Stimulated activated CD4-positive, alpha-beta T cell treated with anti-CD3 and anti-CD28 coated beads, Interleukin-12 subunit alpha, Interleukin-12 subunit beta, amount 100 ng/mL, for 48 hours (primary cell): ENCODE measurements around the gene SEC24B.
"Not testable (repeated sequence)": the region's sequence is repeated elsewhere in the genome, so short reads cannot be mapped to it uniquely, and the experiment has no call there.

Experiments used
- DNase-seq, 3 donors: peaks; one replicate each; pipeline ENCODE4 v3.0.0-alpha.2; 2020; ENCODE audit warnings: low read depth in 2 of 3, low spot score in 1 of 3

The SEC24B gene

DNA sequence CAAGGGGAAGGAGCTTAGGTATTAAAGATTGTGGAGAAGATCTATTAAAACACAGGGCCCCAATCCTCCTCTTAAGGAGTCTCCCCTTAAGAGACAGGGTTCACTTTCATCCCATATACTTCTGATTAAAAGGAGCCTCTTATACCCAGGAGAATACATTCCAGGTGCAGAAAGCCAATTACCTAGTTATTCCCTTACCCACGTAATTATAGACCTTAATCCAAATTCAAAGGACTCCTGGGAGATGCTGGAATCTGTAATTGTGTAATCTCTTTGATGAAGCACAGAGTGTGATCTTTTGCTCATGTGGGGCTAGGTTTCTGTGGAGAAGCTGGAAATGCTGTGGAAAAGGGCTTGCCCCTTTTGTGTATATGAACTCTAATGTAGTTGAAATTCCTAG, 1.4 kb upstream of the SEC24B start:
- DNase-seq = no peak

DNA sequence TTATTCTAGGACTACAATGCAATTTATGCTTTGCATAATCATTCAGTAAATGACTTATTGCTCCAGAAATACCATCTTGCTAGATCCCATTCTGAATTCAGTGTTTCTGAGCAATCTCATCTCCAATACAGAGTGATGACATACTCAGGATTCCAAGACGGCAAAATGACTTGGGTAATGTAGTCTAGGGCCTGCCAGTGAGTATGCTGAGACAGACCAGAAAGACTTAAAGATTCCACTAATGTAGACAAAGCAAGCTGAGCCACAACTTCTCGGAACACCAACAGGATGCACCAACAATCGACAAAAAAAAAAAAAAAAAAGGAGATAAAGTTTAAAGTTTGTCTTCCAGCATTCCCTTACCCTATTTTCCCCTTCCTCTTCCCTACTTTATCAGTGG, 919 bp upstream of the SEC24B start:
- no peak for DNase-seq

DNA sequence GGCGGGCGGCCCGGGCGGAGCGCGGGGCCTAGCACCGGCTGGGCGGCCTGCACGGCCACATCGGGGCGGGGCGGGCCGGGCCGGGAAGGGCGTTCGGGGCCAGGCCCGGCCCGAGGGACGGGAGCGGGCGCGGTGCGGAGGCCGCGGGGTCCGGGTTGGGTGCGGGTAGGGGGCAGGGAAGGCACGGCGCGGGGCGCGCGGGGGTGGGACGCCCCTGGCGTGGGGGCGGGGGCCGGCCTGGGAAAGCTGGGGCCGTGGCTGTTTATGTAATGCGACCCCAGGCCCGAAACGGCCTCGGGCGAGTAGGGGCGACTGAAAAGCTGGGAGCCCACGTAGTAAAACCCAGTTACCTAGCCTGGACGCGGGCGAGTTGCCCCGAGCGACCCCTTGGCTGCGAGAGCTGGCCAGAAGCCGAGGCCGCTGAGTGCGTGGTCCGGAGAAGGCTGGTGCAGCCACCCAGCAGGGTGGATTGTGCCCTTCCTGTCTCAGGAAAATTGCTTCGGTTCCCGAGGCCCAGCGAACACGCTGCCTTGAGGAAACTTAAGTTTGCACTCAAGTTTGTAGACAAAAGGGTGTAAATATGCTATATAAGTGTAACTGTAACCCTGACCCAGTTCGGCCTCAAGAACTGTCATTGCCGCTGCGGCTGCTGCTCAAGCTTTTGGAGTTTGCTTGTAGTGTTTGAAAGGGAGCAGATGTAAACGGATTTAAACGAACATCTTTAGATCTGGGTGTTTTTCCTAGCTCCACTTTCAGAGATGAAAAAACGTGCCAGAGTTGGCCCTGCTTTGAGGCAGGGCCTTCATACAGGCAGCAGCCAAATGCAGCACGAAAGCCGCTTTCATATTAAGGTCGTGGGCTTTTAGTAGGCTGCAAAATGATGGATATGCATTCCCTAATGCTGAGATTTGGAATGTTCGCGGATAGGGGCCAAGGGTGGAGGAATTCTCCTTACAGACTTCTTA, 674 bp downstream of the SEC24B start:
- DNase-seq = peak in 1 of 3 donors; percentile 5

DNA sequence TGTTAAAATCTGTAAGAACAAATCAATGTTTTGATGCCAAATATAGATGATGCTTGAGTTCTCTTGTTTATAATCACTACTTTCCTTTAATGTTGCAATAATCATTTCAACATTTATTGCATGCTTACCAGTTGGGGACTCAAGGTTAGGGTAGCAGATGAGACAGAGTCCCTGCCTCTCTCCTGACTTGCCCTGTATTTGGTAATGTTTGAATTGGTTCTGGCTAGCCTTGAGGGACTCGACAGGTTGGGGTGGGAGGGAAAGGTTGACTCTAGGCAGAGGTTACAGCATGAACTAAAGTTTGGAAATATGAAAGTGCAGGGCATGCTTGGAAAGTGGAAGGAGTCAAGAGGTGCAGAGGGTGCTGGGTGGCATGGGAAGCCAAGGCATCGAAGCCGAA, 2.0 kb downstream of the SEC24B start:
- DNase-seq = no peak

DNA sequence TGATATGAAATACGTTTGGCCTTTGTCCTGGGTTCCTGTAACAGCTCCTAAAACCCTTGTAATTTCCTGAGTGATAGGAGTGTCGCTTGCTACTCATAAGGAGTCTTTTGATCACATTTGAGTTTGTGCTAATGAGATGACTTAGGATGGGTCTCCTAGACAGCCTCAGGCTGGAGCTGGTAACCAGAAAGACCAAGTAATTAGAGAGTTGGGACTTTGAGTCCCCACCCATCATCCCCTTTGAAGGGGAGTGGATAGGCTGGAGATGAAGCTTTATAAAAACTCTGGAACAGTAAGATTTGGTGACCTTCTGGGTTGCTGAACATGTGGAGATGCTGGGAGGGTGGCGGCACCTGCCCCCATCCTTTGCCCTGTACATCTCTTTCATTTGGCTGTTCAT, 2.9 kb downstream of the SEC24B start:
- DNase-seq = no peak

DNA sequence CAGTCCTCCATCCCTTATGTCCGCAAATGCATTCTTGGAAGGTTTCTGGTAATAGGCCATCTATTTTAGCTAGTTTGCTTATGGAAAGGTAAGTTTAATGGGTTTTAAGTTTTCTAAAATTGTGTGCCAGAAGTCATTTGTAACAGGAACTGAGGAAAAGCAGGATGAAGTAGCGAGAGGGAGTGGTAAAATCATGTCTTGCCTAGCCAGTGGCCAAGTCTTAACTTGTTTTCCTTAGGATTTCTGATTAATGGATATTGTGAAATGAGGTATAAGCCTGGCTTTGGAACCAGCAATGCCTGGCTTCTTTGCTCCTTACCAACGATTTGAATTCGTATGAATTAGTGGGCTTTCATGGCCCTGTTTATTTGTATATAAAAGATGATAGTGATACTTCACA, 7.3 kb downstream of the SEC24B start:
- DNase-seq = no peak

DNA sequence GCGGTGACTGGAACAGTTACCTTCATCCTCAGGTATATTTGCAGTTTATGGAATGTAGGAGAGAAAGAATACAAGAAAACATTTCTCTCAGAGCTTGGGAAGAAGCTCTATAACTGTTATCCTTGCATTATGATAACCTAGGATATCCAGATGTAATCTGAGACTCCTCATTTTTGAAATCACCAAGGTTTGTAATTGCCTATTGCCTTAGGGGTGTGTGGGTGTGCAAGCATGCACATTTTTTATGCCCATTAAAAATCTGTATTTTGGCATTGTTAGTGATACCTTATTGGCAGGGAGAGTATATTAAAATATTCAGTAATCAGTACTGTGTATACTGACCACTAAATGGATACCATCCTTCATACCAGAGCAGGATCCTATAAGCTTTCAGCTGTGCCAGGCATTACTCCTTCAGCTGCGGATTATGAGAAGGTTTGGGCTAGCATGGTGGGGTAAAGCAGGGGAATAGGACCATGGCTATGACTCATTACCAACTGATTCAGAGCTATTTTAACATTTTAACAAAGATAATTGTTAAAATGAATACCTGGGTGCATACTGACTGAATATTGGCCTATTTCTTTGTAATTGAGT, 8.3 kb downstream of the SEC24B start:
- no peak for DNase-seq

DNA sequence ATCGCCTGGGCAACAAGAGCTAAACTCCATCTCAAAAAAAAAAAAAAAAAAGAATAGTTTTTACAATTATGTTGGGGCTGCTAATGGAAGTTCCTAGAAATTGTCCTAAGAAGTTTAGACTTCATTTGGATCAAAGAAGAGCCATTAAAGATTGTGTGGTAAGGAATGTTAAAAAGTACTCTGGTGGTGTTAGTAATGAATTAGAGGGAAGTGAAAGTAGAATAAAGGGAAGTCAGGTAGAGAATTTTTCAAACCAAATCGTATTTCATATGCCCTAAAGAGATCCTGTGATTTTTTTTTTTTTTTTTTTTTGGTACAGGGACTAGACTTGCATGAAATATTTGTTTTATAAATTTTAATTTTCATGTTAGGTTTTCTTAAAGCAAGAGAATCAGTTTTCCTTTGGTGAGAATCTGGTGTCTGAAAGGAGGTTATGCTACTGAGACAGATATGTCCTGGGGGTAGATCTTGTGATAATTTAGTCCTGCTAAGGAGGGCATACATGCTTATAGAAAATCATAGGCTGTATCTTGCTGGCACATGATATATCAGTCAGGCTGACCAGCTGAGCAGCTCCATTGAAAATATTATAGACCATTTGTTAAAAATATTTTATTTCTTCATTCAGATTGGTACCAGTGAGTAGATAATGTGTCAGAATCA, 10.7 kb downstream of the SEC24B start:
- no peak for DNase-seq

DNA sequence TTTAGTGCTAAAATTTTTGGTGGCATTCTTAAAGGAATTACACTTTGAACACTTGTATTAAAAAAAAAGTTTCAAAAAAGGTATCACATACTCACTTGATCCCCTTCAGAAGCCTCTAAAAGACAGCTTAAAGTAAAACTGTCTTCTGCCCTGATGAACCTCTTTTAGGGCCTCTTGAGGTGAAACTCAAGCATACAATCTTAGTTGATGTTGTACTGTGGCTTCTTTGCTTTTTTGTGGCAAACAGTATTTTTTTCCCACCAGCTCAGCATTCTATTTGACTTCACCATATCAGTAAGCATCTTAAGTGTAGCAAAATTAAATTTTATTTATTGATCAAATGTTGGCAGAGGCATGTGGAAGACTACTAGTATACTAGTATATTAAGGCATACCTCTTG, 13.7 kb downstream of the SEC24B start:
- DNase-seq = no peak

DNA sequence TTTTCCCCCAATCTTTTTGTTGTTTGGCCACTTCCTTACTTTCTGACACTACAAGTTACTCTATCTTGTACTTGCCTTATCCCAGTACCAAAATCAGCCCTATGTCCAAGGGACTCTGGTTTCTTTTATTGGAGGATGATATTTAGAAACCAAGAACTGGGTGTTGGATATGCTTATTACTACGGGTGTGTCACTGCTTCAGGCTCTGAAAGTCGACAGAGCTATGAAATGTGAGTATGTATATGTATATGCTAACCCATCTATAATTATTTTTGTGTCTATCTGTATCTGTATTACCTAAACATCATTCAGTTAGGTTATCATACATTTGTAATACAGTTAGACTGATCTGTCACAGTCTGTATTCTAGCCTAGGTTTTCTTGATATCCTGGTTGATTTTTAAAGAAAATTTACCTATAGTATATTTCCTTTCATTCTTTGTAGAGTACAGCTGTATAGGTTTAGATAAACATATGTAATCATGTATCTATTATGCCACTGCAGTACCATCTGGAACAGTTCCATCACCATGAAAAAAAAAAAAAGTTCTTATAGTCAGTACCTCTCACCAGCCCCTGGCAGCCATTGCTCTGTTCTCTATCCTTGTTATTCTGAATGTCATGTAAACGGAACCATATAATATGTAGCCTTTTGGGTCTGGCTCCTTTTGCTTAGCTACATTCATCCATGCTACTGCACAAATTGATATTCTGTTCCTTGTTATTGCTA, 18.1 kb downstream of the SEC24B start:
- no peak for DNase-seq

DNA sequence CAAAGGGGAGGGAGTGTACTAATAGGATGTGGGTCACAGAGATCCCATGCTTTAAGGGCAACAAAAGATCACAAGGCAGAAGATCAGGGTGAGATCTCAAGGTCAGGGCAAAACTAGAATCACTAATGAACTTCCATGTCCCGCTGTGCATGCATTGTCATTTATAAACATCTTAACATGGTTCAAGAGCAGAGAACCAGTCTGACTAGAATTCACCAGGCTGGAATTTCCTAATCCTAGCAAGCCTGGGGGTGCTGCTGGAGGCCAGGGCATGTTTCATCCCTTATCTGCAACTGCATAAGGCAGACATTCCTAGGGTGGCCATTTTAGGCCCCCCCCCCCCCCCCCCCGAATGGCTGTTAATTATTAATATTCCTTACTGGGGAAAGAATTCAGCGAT, 19.5 kb downstream of the SEC24B start:
- not testable (repeated sequence) for DNase-seq

DNA sequence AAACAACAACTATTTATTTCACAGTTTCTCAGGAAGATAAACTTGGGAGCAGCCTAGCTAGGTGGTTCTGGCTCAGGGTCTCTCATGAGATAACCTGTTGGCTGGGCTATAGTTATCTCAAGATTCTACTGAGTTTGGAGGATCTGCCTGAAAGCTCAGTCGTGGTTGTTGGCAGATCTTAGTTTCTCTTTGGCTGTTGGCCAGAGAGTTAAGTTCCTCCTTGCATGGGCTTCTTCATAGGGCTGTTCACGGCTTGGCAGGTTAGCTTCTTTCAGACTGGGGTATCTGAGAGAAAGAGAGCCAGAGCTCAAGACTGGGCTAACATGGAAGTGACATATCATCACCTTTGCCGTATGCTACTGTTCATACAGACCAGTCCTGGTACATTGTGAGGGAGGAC, 28.7 kb downstream of the SEC24B start:
- DNase-seq = no peak

DNA sequence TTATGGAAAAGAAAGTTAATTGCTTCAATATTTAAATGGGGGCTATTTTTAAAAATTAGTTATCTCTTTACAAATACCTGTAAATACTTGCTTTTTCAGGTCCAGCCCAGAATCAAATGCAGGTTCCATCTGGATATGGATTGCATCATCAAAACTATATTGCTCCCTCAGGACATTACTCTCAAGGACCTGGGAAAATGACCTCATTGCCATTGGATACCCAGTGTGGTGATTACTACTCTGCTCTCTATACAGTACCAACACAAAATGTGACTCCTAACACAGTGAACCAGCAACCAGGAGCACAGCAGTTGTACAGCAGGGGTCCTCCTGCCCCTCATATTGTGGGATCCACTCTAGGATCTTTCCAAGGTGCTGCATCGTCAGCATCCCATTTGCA, 29.2 kb downstream of the SEC24B start:
- no peak for DNase-seq

DNA sequence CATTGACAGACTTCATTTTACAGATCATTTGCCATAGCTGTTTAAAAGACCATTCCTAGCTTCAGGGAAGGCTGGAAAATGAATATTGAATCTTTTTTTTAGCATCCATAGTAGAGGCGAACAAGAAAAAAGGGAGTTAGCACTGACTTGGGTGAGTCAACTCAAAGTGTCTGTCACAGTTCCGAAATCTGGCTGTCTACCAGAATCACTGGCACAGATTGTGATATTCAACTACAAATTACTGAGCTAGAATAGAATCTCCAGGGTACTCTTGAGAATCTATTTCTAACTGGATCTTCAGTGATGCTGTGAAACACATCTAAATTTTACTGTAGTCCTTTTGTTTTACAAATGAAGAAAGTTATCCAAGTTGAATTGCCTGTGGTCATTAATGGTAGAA, 31.5 kb downstream of the SEC24B start:
- no peak for DNase-seq

DNA sequence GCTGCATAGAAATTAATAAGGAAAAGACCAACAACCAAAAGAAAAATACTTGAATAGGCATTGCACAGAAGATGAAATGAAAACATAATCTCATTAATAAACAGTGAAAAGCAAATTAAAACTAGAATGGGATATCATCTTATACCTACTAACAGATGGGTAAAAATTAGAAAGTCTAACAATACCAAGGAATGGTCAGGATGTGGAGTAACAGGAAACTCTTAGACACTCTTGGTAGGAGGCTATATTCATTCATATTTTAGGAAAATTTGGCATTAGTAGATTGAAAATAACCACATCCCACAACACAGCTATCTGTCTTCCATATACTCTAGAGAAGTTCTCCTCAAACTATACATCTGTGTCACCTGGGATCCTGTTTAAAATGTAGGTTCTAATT, 36.3 kb downstream of the SEC24B start:
- no peak for DNase-seq

DNA sequence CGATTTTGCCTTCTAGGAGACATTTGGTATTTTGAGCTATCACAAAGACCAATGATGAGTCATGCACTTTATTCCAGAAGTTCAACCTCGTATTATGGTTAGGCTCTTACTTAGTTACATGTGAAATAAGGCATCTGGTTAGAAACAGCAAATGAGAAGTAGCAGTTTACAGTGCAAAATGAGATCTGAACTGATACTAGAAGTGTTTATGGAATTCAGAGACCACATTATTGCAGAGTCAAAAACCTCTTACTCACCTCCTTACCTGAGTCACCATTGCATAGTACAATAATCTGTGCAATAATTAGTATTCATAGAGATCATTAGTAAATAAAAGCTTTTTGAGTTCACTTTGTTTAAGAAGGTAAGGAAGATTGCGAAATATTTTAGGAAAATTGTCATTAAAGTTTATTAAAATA, 38.7 kb downstream of the SEC24B start:
- no peak for DNase-seq

DNA sequence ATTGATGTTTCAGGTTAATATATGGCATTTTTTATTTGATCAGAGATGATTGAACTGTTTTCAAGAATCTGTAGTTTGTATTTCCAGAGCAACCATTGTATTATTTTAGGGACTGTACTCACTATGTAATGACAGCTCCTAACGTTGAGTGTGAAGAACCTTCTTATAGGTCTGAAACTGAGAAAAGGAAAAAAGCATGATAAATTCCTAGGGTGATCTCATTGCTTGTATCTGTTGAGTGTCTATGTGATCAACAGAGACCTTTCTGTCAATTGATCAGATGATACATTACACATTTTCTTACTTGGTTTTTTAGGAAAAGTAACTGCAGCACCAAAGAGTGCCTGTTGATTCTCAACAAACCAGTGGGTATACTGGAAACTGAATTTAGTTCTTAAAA, 40.2 kb downstream of the SEC24B start:
- no peak for DNase-seq

DNA sequence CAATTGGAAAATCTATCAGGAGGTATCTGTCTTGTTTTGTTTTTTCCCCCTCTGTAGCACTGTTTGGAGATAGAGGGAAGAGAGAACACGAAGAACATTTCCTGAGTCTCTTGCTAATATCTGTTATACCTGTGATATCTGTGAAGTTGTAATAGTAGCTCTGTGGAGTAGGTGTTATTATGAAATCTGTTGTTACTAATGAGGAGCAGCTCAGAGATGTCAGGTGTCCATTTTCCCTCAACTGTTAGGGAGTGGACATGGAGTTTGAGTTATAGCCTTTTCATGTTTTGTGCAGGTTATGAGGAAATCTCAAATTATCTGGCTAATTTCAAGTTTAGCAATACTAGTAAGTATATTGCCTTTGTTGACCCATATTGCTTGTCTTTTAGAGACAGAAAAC, 52.4 kb downstream of the SEC24B start:
- no peak for DNase-seq

DNA sequence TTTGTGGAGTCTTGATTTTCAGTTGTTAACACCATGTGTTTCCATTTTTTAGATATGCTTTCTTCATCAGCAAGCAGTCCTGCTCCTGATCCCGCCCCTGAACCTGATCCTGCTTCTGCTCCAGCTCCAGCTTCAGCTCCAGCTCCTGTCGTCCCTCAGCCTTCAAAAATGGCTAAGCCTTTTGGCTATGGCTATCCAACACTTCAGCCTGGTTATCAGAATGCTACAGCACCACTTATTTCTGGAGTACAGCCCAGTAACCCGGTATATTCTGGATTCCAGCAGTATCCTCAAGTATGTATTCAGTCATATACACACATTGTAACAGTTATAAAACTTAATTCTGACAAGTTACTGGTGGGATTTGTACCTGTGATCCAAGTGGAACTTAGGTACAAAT, 60.9 kb downstream of the SEC24B start:
- no peak for DNase-seq

DNA sequence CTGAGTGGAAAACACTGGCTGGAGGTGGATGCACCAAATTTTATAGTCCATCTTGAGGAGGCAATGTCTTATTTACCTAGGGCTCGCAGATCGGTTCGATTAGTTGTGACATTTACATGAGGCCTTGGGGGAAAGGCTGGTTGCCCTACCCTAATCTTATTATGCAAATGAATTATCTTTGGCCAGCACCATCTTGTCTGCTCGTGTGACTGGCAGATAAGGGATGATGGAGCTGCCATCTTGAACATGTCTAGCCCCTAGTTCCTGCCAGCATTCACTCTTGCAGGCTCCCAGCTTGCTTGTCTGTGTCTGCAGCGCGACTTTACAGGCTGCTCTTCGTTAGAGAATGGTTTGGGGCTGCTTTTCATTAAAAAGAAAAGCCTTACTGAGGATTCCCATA, 61.9 kb downstream of the SEC24B start:
- DNase-seq = no peak

DNA sequence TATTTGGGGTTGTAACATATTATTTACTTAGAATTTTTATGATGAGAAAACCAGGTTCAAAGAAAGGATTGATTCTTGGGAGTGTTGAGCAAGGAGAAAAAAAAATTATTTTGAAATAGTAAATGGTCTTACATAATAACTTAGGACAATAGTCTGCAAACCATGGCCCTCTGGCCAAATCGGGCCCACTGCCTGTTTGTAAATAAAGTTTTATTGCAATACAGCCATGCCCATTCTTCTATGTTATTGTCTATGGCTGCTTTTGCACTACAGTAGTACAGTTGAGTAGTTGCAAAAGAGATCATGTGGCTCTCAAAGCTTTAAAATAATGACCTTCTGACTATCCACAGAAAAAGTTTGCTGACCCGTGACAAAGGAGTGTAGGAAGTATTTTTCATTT, 63.3 kb downstream of the SEC24B start:
- DNase-seq = no peak

DNA sequence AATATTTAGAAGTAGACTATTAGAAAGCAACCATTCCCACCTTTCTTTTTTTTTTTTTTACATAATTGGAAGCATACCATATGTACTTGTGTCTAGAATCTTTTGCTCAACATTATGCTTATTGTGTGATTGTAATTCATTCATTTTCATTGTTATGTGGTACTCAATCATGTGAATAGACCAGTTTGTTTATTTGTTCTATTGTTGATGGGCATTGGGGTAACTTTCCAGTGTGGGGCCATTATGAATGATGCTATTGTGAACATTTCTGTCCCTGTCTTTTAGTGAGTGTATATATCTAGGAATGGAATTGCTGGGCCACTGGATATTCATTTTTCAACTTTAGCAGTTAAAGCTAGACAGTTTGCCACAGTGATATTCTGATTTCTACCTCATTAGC, 63.9 kb downstream of the SEC24B start:
- no peak for DNase-seq
